ENCODE measurements around the gene KLHDC7A. TPM values are rescaled to one million over a fixed set of nuclear protein-coding genes. Genes with fewer than 3 reads are reported as not detected.

The KLHDC7A gene
- 0.03 TPM in 1 of 2 replicates, not detected in the other for total RNA-seq

GRCh38 chr1:18480315-18481189 is at the start of gene KLHDC7A:
Gene KLHDC7A, plus strand, starts transcription at chr1:18480930. Its CDS starts 52 bp downstream, at chr1:18480982.

Other genes starting within 250 kb of the KLHDC7A start
- gene PAX7, start 149.9 kb downstream of the KLHDC7A start, total RNA-seq, result not detected in 2 replicates

Data from smooth muscle cell of the pulmonary artery (primary cell).